Gastrocnemius medialis (tissue), 4 donors: ENCODE measurements around the gene TMEM164. TPM values are rescaled to one million over a fixed set of nuclear protein-coding genes. Genes with fewer than 3 reads are reported as not detected.

Source experiments
- ATAC-seq, 2 donors: fragments of 150-250 bp; one replicate each; pipeline ENCODE4 v1.9.1; 2016
- DNase-seq, 2 donors: peaks; one replicate each; pipeline ENCODE4 v3.0.0-alpha.2; 2019
- H3K27ac ChIP-seq, 4 donors: fragments of 200-600 bp; sonication (generic); 1 replicate in 1 of 4; 2 replicates in 3 of 4; pipeline ENCODE4 v1.5.1; 2016 to 2018; ENCODE audit warnings: mild to moderate bottlenecking in 2 of 4, moderate library complexity in 1 of 4
- H3K27me3 ChIP-seq, 3 donors: fragments of 200-600 bp; sonication (generic) in 2 of 3; 1 replicate in 1 of 3; 2 replicates in 2 of 3; pipeline versions ENCODE4 v1.5.1 to v1.6.0; 2016 to 2019; ENCODE audit warnings: mild to moderate bottlenecking in 1 of 3, moderate library complexity in 1 of 3
- H3K36me3 ChIP-seq, 2 donors: fragments of 200-600 bp; sonication (generic) in 1 of 2; one replicate each; pipeline ENCODE4 v1.5.1; 2017 to 2018
- H3K4me1 ChIP-seq, 2 donors: fragments of 200-600 bp; sonication (generic) in 1 of 2; one replicate each; pipeline ENCODE4 v1.5.1; 2016 to 2017; ENCODE audit warnings: mild to moderate bottlenecking in 2 of 2
- H3K4me3 ChIP-seq, 4 donors: fragments of 200-600 bp; sonication (generic) in 3 of 4; 1 replicate in 1 of 4; 2 replicates in 3 of 4; pipeline ENCODE4 v1.5.1; 2016 to 2019; ENCODE audit warnings: mild to moderate bottlenecking in 2 of 4
- H3K9me3 ChIP-seq, 3 donors: fragments of 200-600 bp; sonication (generic) in 2 of 3; 1 replicate in 1 of 3; 2 replicates in 2 of 3; pipeline ENCODE4 v1.5.1; 2016 to 2019
- CTCF ChIP-seq, 5 experiments: fragments of 450-650 bp in 3 of 5; fragments of 200-600 bp in 2 of 5; sonication (generic) in 2 of 5; IDR thresholded peaks in 4 of 5; conservative IDR thresholded peaks in 1 of 5; 1 replicate in 4 of 5; 2 replicates in 1 of 5; pipeline ENCODE4 v1.5.1; 2016 to 2019; ENCODE audit warnings: antibody characterized with exemption in 5 of 5, mild to moderate bottlenecking in 3 of 5, moderate library complexity in 3 of 5
- POLR2A ChIP-seq, 2 donors: fragments of 450-650 bp; IDR thresholded peaks; one replicate each; pipeline ENCODE4 v1.6.1; 2017; ENCODE audit warnings: antibody characterized with exemption in 2 of 2, mild to moderate bottlenecking in 2 of 2, moderate library complexity in 2 of 2
- in situ Hi-C, 4 donors: fragments of 200-750 bp; cut with MboI; loops; one replicate each; pipeline versions ENCODE4 v1.15.0 to v1.8.0; 2017; ENCODE audit warnings: low sequenced_read_pairs in 4 of 4
- intact Hi-C: fragments of 100-400 bp; cut with DNase I; formaldehyde crosslinking; loops from one replicate; pipeline ENCODE4 v1.15.1; 2023; ENCODE audit warnings: low total_unique reads
- total RNA-seq, 4 donors: library from RNA; depleted of rRNA; stranded (reverse); fragments of >200 nt; gene quantifications; one replicate each; pipeline versions ENCODE4 v1.1.0 to v1.2.3, GENCODE V29; 2016

TMEM164 gene
- total RNA-seq, 4 donors from 2014 or later: 40.1 to 61.2 (median 47.3) TPM

- no peak for TF ChIP-seq CTCF (IDR thresholded peaks at IDR 0.05 in 4 of 5, conservative IDR thresholded peaks at IDR 0.05 in 1 of 5)
- no peak for TF ChIP-seq POLR2A (IDR thresholded peaks at IDR 0.05)
- no peaks in the 10 kb centered on the region for H3K9me3 ChIP-seq
- H3K27ac ChIP-seq: peak overlapping the region; percentile 54 to 60 (median 58)
- no peaks in the 10 kb centered on the region for H3K27me3 ChIP-seq
- DNase-seq (no peak), ATAC-seq (no peak)
- intact Hi-C loops (no loop called here), in situ Hi-C loops (loop anchor here in 3 of 4 donors (5.0 to 25.0 kb wide), 4 partner anchors 247 to 445 kb away; no protein-coding TSS in a partner anchor)
- no peaks in the 10 kb centered on the region for H3K36me3 ChIP-seq
- no peak overlapping the region for H3K4me3 ChIP-seq
- peaks cover 13 to 16% of the 10 kb centered on the region in 2 donors for H3K4me1 ChIP-seq
Measured at GRCh38 chrX:110157444-110157843, 154.5 kb downstream of the TMEM164 start.

DNA sequence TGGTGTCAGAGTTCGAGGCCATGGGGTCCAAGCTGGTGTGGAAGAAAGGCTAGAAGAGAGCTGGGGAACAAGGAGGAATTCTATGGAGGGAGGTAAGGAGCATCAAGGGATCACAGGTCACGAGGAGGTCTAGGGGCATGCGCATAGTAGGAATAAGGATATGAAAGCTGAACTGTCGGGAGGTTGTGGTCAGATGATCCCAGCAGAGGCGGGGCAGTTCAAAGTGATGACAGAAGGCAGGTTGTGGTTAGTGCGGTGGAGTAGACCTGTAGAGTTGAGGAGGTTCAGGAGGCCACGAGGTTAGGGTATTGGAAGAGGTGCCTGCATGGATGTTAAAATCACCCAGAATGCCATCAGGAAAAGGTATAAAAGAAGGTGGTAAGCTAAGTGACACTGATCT is 156.3 kb downstream of the TMEM164 start:
- H3K27me3 ChIP-seq: no peaks in the 10 kb centered on the region
- no peaks in the 10 kb centered on the region for H3K36me3 ChIP-seq
- no peak for ATAC-seq
- in situ Hi-C loops: loop anchor here in 3 of 4 donors (5.0 to 25.0 kb wide), 4 partner anchors 246 to 447 kb away; no protein-coding TSS in a partner anchor
- H3K9me3 ChIP-seq: no peaks in the 10 kb centered on the region
- intact Hi-C loops: no loop called here
- peak overlapping the region; percentile 57 to 60 (median 60) for H3K27ac ChIP-seq
- H3K4me1 ChIP-seq: peaks cover 13 to 15% of the 10 kb centered on the region in 2 donors
- no peak overlapping the region for H3K4me3 ChIP-seq
- DNase-seq: no peak
- TF ChIP-seq POLR2A (IDR thresholded peaks at IDR 0.05): no peak
- TF ChIP-seq CTCF (IDR thresholded peaks at IDR 0.05 in 4 of 5, conservative IDR thresholded peaks at IDR 0.05 in 1 of 5): no peak

- Histone ChIP-seq H3K9me3 (no peaks in the 10 kb centered on the region), H3K27ac (peak overlapping the region; percentile 57 to 60 (median 60)), H3K4me3 (no peak overlapping the region), H3K4me1 (peaks cover 13% of the 10 kb centered on the region in 2 donors), H3K27me3 (no peaks in the 10 kb centered on the region), H3K36me3 (no peaks in the 10 kb centered on the region)
- TF ChIP-seq POLR2A (IDR thresholded peaks at IDR 0.05) (no peak), CTCF (IDR thresholded peaks at IDR 0.05 in 4 of 5, conservative IDR thresholded peaks at IDR 0.05 in 1 of 5) (no peak)
- ATAC-seq: no peak
- intact Hi-C loops (loop anchor here (1.0 to 5.0 kb wide), 2 partner anchors 157 to 248 kb away; partner anchors contain the start of gene AMMECR1), in situ Hi-C loops (loop anchor here (5.0 to 25.0 kb wide), 4 partner anchors 245 to 448 kb away; no protein-coding TSS in a partner anchor)
- no peak for DNase-seq
Measured at GRCh38 chrX:110159865-110160264, 157.0 kb downstream of the TMEM164 start.

DNA sequence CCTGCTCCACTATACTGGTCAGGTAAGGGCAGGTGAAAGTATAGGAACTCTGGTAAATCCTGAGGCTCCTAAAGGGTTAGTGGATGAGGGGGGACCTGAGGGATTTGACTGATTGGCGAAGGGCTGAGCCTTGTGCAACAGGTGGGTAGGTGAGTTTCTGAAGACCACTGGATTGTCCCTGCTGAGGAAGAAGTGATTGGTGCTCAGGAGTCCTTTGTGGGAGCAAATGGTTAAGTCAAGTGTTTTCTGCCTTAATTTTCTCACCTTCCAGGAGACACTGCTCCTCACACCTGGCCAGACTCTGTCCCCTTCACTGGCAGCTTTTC is 158.4 kb downstream of the TMEM164 start:
- no peaks in the 10 kb centered on the region for H3K27me3 ChIP-seq

More for the DNA sequence above, 158.4 kb downstream of the TMEM164 start:
- H3K4me1 ChIP-seq: peaks cover 13% of the 10 kb centered on the region in 2 donors
- no peaks in the 10 kb centered on the region for H3K9me3 ChIP-seq
- no peaks in the 10 kb centered on the region for H3K36me3 ChIP-seq
- in situ Hi-C loops (loop anchor here in 2 of 4 donors (5.0 to 25.0 kb wide), 2 partner anchors 246 to 449 kb away; no protein-coding TSS in a partner anchor), intact Hi-C loops (loop anchor here (5.0 kb wide), 1 partner anchor 156 kb away; the partner anchor contains the start of gene AMMECR1)
- DNase-seq (no peak), ATAC-seq (no peak)
- H3K4me3 ChIP-seq: no peak overlapping the region
- H3K27ac ChIP-seq: peak overlapping the region; percentile 59 to 64 (median 60)
- TF ChIP-seq CTCF (IDR thresholded peaks at IDR 0.05 in 4 of 5, conservative IDR thresholded peaks at IDR 0.05 in 1 of 5) (no peak), POLR2A (IDR thresholded peaks at IDR 0.05) (no peak)
